Measurements from ENCODE around the gene EFNA4.

The EFNA4 gene

DNA sequence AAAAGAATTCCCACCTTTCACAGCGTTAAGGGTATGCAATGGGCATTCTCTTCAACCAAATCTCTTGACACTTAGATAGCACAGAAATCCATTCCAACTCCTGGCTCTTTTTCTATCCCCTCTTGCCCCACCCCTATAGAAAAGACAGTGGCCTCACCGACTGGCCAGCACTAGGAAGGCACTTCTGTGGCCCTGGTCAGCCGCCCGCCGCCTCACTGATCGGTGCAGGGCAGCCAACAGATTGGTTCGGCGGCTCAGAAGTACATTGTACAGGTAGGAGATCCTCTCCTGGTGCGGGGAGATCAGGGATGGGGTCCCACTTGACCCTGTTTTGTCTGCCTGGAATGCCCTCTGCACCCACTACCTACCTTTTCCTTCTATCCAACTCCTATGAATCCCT, 39.2 kb upstream of the EFNA4 start:
- TF ChIP-seq GATA3 (IDR thresholded peaks at IDR 0.05; ENCODE audit: low read depth, low read length): no peak
- TF ChIP-seq GATA2 (IDR thresholded peaks at IDR 0.05; ENCODE audit: low read depth, low read length): no peak

DNA sequence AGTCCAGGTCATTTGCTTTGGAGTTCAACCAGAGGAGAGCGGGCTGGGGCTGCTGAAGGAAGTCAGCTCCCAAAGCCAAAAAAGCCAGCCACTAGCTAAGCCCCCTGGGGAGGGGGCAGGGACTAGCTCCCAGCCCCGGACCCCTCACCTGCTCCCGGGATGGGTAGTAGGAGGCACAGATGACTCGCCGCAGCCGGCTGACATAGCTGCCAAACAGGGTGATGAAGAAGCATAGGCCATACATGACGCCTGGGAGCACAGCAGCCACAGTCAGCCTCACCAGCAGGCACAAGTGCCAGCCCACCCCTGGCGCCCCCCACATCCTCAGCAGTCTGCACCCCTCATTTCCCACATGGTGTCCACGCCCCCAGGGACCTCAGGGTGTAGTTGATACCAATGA, 37.4 kb upstream of the EFNA4 start:
- TF ChIP-seq GATA3 (IDR thresholded peaks at IDR 0.05; ENCODE audit: low read depth, low read length) (no peak), GATA2 (IDR thresholded peaks at IDR 0.05; ENCODE audit: low read depth, low read length) (no peak)

DNA sequence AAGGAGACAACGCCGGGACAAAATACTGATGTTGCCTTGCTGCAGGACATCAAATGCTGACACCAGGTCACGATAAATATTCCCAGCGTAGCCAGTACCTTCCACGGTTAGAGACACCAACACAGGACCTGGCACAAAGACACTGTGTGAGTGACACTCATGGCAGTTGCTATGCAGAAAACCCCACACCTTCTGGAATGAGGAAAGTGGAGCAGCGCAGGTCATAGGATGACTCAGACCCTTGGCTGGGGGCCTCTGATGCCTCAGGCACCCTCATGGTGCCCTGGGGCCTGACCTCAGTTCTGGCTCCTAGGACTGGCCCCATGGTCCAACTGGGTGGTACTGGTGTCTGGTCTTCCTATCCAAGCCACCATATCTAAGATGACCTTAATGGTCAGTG, 37.0 kb upstream of the EFNA4 start:
- no peak for TF ChIP-seq GATA3 (IDR thresholded peaks at IDR 0.05; ENCODE audit: low read depth, low read length)
- TF ChIP-seq GATA2 (IDR thresholded peaks at IDR 0.05; ENCODE audit: low read depth, low read length): no peak

- no peak for TF ChIP-seq GATA2 (IDR thresholded peaks at IDR 0.05; ENCODE audit: low read depth, low read length)
- TF ChIP-seq GATA3 (IDR thresholded peaks at IDR 0.05; ENCODE audit: low read depth, low read length): no peak
These were observed 33.9 kb upstream of the EFNA4 start for GRCh38 chr1:155029513-155030242.

- TF ChIP-seq GATA2 (IDR thresholded peaks at IDR 0.05; ENCODE audit: low read depth, low read length): no peak
- TF ChIP-seq GATA3 (IDR thresholded peaks at IDR 0.05; ENCODE audit: low read depth, low read length): no peak
These were observed 33.2 kb upstream of the EFNA4 start for GRCh38 chr1:155030243-155030795.

GRCh38 chr1:155030899-155031298, 32.6 kb upstream of the EFNA4 start:
- TF ChIP-seq GATA3 (IDR thresholded peaks at IDR 0.05; ENCODE audit: low read depth, low read length): no peak
- TF ChIP-seq GATA2 (IDR thresholded peaks at IDR 0.05; ENCODE audit: low read depth, low read length): no peak

GRCh38 chr1:155032886-155033285, 30.7 kb upstream of the EFNA4 start:
- no peak for TF ChIP-seq GATA3 (IDR thresholded peaks at IDR 0.05; ENCODE audit: low read depth, low read length)
- TF ChIP-seq GATA2 (IDR thresholded peaks at IDR 0.05; ENCODE audit: low read depth, low read length): no peak

GRCh38 chr1:155033524-155033923, 30.0 kb upstream of the EFNA4 start, which contains the start of the genes DCST1 and DCST2:
TSS of gene DCST1 (plus strand) at chr1:155033824. CDS start at chr1:155034037, 213 bp downstream.
TSS of gene DCST2 (minus strand) at chr1:155033781. CDS start at chr1:155033701, 80 bp downstream.
- TF ChIP-seq GATA2 (IDR thresholded peaks at IDR 0.05; ENCODE audit: low read depth, low read length): no peak
- TF ChIP-seq GATA3 (IDR thresholded peaks at IDR 0.05; ENCODE audit: low read depth, low read length): no peak

DNA sequence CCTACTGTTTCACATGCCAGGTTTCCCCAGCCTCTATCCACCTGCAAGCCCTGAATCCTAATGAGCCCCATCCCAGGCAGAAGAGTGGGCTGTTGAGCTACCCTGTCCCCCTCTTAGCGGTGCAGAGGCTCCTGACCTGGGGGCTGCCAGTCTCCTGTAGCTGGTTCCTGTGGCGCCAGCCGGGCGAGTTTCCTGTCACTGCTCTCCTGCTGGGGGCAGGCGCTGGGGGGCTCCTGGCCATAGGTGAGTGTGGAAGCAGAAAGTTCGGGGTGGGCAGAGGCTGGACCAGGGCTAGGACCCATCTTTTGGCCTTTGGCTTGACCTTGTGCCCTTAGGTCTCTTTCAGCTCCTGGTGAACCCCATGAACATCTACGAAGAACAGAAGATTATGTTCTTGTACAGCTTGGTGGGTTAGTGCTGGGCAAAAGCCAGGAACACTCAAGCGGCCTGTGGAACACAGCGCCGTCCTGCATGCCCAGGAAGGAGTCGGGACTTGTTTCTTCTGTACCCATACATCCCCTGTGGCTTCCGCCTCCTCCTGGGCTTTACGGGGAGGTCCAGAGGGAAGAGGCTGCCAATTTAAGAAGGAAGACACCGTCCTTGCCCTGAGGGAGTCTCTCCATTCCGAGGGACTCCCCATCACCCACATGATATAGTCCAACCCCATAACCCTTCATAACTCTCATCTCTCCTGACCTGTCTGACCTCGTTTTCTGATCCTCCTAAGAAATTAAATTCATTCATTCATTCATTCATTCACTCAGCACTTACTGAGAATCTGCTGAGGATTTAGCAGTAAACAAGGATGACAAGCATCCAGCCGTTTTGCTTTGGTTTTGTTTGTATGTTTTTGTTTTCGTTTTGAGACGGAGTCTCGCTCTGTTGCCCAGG, 29.0 kb upstream of the EFNA4 start:
- TF ChIP-seq GATA3 (IDR thresholded peaks at IDR 0.05; ENCODE audit: low read depth, low read length): no peak
- TF ChIP-seq GATA2 (IDR thresholded peaks at IDR 0.05; ENCODE audit: low read depth, low read length): no peak

DNA sequence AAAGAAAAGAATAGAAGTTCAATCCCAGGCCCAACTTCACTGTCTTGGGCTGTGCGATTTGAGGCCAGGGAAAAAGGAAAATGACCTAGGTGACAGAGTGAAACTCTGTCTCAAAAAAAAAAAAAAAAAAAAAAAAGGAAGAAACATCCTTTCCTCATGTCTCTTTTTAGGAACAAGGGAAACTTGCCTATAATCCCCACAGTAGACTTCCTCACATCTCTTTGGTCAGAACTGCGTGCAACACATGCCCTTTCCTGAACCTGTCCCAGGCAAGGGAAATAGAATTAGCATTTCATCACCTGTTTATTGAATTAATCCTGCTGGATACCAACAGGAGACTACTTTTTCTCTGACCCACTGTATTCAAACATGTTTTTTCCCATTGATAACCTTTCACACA, 27.6 kb upstream of the EFNA4 start:
- no peak for TF ChIP-seq GATA3 (IDR thresholded peaks at IDR 0.05; ENCODE audit: low read depth, low read length)
- TF ChIP-seq GATA2 (IDR thresholded peaks at IDR 0.05; ENCODE audit: low read depth, low read length): no peak

DNA sequence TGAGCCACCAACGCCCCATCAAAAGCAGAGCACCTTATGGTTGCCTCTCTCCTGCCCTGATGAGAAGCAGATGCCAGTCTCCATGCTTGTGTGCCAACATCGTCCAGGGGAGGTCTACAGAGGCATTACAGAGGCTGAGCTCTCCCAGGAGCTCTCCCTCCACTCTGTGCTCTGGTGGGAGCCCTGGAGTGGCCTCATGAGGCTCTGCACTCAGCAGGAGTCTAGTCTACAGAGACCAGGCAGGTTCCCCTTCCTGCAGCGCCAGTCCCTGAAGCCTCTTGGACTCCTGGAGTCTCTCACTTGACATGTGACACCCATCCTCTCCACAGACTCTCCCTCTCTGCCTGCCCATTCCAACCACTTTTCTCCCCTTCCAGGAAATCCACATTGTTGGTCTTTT, 26.5 kb upstream of the EFNA4 start:
- TF ChIP-seq GATA2 (IDR thresholded peaks at IDR 0.05; ENCODE audit: low read depth, low read length) (no peak), GATA3 (IDR thresholded peaks at IDR 0.05; ENCODE audit: low read depth, low read length) (no peak)

GRCh38 chr1:155037851-155038441, 25.6 kb upstream of the EFNA4 start:
- TF ChIP-seq GATA3 (IDR thresholded peaks at IDR 0.05; ENCODE audit: low read depth, low read length) (no peak), GATA2 (IDR thresholded peaks at IDR 0.05; ENCODE audit: low read depth, low read length) (no peak)

DNA sequence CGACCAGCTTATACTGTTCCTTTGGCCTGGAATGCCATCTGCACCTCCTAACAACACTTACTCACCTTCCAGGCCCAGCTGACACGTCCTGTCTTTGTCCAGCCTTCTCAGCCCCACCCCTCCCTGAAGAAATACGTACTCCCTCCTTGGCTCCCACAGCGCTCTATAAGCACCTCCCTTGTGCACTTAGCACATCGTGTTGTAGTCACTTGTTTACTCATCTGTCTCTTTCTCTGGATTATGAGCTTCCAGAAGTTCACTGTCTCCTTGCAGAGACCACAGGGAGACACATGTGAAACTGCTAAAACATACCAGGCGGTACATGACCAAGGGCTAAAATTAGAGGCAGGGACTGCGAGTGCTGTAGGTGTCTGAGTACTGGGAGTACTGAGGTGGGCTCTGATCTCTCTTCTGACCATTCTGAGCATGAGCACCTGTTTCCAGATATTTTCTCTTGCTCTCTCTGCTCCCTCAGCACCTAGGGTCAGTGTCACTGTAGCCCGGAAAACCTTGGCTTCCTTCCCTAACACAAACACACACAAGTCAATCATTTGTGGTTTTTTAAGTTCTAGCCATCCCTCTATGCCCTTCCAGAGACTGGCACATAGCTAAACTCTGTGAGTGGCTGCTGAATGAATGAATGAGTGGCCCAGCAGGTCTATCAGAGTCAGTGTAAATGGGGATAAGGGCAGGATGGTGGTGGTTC, 24.8 kb upstream of the EFNA4 start:
- TF ChIP-seq GATA3 (IDR thresholded peaks at IDR 0.05; ENCODE audit: low read depth, low read length) (no peak), GATA2 (IDR thresholded peaks at IDR 0.05; ENCODE audit: low read depth, low read length) (no peak)
